IMR-90 (cell line): ENCODE measurements around the gene RALGAPB. TPM values are rescaled to one million over a fixed set of nuclear protein-coding genes. Genes with fewer than 3 reads are reported as not detected.

Source experiments
- ATAC-seq: fragments of 200-7000 bp; cut with Tn5 transposase; 2 replicates; pipeline ENCODE4 v1.9.1; 2020; ENCODE audit warnings: low read depth, mild to moderate bottlenecking, moderate library complexity
- BruUV-seq: library from RNA; stranded (reverse); fragments of 400-500 nt; replicated peaks from 2 replicates; lab custom pipeline; 2021; lab: Mats Ljungman, UMichigan
- CTCF ChIA-PET: fragments of 300-600 bp; formaldehyde crosslinking; extraction: SDS; loops from one replicate; lab custom pipeline; 2021; ENCODE audit warnings: antibody characterized with exemption; lab: Yijun Ruan, JAX
- POLR2A ChIA-PET: fragments of 300-600 bp; sonication (Branson Sonifier 250); formaldehyde crosslinking; loops from one replicate; lab custom pipeline; 2022; ENCODE audit warnings: antibody characterized with exemption; ENCODE audit not compliant: unreplicated experiment; lab: Charles Lee
- DNase-seq: peaks from one replicate; pipeline ENCODE4 v3.0.0; 2013
- H2AFZ ChIP-seq: replicated peaks from 2 replicates; pipeline ENCODE3; 2013; ENCODE audit warnings: low read length, mild to moderate bottlenecking; ENCODE audit not compliant: poor library complexity
- H2AK5ac ChIP-seq: 2 replicates; pipeline ENCODE4 v1.6.1; 2013; ENCODE audit warnings: low read depth, low read length, inconsistent platforms
- H2AK9ac ChIP-seq: replicated peaks from 2 replicates; pipeline ENCODE3; 2013; ENCODE audit warnings: mild to moderate bottlenecking, low read depth, low read length, moderate library complexity; ENCODE audit not compliant: poor library complexity
- H2BK120ac ChIP-seq: 2 replicates; pipeline ENCODE4 v1.6.1; 2013; ENCODE audit warnings: low read depth, low read length, inconsistent platforms
- H2BK15ac ChIP-seq: 3 replicates; pipeline ENCODE4 v1.6.1; 2013; ENCODE audit warnings: low read depth, low read length, inconsistent platforms
- H2BK20ac ChIP-seq: 2 replicates; pipeline ENCODE4 v1.6.1; 2013; ENCODE audit warnings: low read depth, mild to moderate bottlenecking, inconsistent platforms, low read length, moderate library complexity
- H2BK5ac ChIP-seq: 2 replicates; pipeline ENCODE4 v1.6.1; 2013; ENCODE audit warnings: mild to moderate bottlenecking, low read depth, low read length, inconsistent platforms; ENCODE audit not compliant: poor library complexity, severe bottlenecking
- H3K14ac ChIP-seq: replicated peaks from 2 replicates; pipeline ENCODE4 v1.6.1; 2013; ENCODE audit warnings: low read depth, low read length, inconsistent platforms
- H3K18ac ChIP-seq: 2 replicates; pipeline ENCODE4 v1.6.1; 2013; ENCODE audit warnings: low read depth, low read length, control low read depth
- H3K23ac ChIP-seq: 2 replicates; pipeline ENCODE4 v1.6.1; 2013; ENCODE audit warnings: low read depth, low read length, inconsistent platforms
- H3K27ac ChIP-seq: 2 replicates; pipeline ENCODE4 v1.5.1; 2013; ENCODE audit warnings: mild to moderate bottlenecking, control low read depth, low read length; ENCODE audit not compliant: insufficient read depth
- H3K27me3 ChIP-seq: 2 replicates; pipeline ENCODE4 v1.6.1; 2013; ENCODE audit warnings: low read length; ENCODE audit not compliant: control insufficient read depth, insufficient read depth
- H3K36me3 ChIP-seq: 2 replicates; pipeline ENCODE4 v1.6.1; 2013; ENCODE audit warnings: low read length, mixed read lengths; ENCODE audit not compliant: control insufficient read depth, insufficient read depth
- H3K4ac ChIP-seq: 2 replicates; pipeline ENCODE4 v1.6.1; 2013; ENCODE audit warnings: low read depth, low read length, inconsistent platforms
- H3K4me1 ChIP-seq: 2 replicates; pipeline ENCODE4 v1.6.1; 2013; ENCODE audit warnings: low read length, mixed read lengths; ENCODE audit not compliant: control insufficient read depth, insufficient read depth
- H3K4me2 ChIP-seq: 2 replicates; pipeline ENCODE4 v1.6.1; 2013; ENCODE audit warnings: low read depth, mild to moderate bottlenecking, control low read depth, low read length, moderate library complexity
- H3K4me3 ChIP-seq: 2 replicates; pipeline ENCODE4 v1.5.1; 2013; ENCODE audit warnings: low read depth, mild to moderate bottlenecking, control low read depth, low read length, moderate library complexity; ENCODE audit not compliant: insufficient read depth
- H3K56ac ChIP-seq: 2 replicates; pipeline ENCODE4 v1.6.1; 2013; ENCODE audit warnings: low read length, inconsistent platforms; ENCODE audit not compliant: insufficient read depth; ENCODE audit errors: extremely low read depth
- H3K79me1 ChIP-seq, 2 experiments: 2 replicates each; pipeline ENCODE4 v1.6.1; 2013; ENCODE audit warnings: low read length in 2 of 2, inconsistent platforms in 1 of 2, low read depth in 1 of 2
- H3K9ac ChIP-seq: 2 replicates; pipeline ENCODE4 v1.6.1; 2013; ENCODE audit warnings: low read depth, low read length, control low read depth
- H3K9me1 ChIP-seq: 2 replicates; pipeline ENCODE4 v1.6.1; 2013; ENCODE audit warnings: low read length, inconsistent platforms; ENCODE audit not compliant: insufficient read depth
- H3K9me3 ChIP-seq: 2 replicates; pipeline ENCODE4 v1.6.1; 2013; ENCODE audit warnings: low read length; ENCODE audit not compliant: control insufficient read depth, insufficient read depth
- H4K20me1 ChIP-seq: 2 replicates; pipeline ENCODE4 v1.6.1; 2013; ENCODE audit warnings: low read length, inconsistent platforms; ENCODE audit not compliant: insufficient read depth
- H4K5ac ChIP-seq: 2 replicates; pipeline ENCODE4 v1.6.1; 2013; ENCODE audit warnings: mild to moderate bottlenecking, low read depth, low read length, control low read depth
- H4K8ac ChIP-seq, 2 experiments: 2 replicates each; pipeline ENCODE4 v1.6.1; 2013; ENCODE audit warnings: low read depth in 2 of 2, low read length in 2 of 2, control low read depth in 1 of 2, inconsistent platforms in 1 of 2
- H4K91ac ChIP-seq: 2 replicates; pipeline ENCODE4 v1.6.1; 2013; ENCODE audit warnings: low read depth, low read length, inconsistent platforms; ENCODE audit not compliant: insufficient read depth
- BHLHE40 ChIP-seq: fragments of 150-350 bp; IDR thresholded peaks from 2 replicates; pipeline ENCODE4 v1.6.1; 2016; ENCODE audit warnings: mild to moderate bottlenecking, low read depth, low read length
- CTCF ChIP-seq: conservative IDR thresholded peaks from 2 replicates; pipeline ENCODE4 v1.5.1; 2012; ENCODE audit warnings: mild to moderate bottlenecking, low read depth, low read length, improper control_type of control experiment
- FOS ChIP-seq: fragments of 150-350 bp; IDR thresholded peaks from 2 replicates; pipeline ENCODE4 v1.6.1; 2016; ENCODE audit warnings: low read depth, low read length
- MAZ ChIP-seq: IDR thresholded peaks from 2 replicates; pipeline ENCODE4 v1.6.1; 2012; ENCODE audit warnings: low read depth, mild to moderate bottlenecking, low read length, improper control_type of control experiment, moderate library complexity, borderline replicate concordance
- NFE2L2 ChIP-seq: fragments of 150-350 bp; IDR thresholded peaks from 2 replicates; pipeline ENCODE4 v1.6.1; 2016; ENCODE audit warnings: low read depth, mild to moderate bottlenecking, low read length
- POLR2A ChIP-seq: IDR thresholded peaks from 2 replicates; pipeline ENCODE4 v1.6.1; 2012; ENCODE audit warnings: mild to moderate bottlenecking, low read depth, low read length
- SMC3 ChIP-seq: fragments of 150-350 bp; IDR thresholded peaks from 2 replicates; pipeline ENCODE4 v1.6.1; 2016; ENCODE audit warnings: low read depth, mild to moderate bottlenecking, antibody characterized with exemption, low read length, moderate library complexity
- USF2 ChIP-seq: fragments of 150-350 bp; IDR thresholded peaks from 2 replicates; pipeline ENCODE4 v1.6.1; 2017; ENCODE audit warnings: mild to moderate bottlenecking, antibody characterized with exemption, low read length, low read depth
- WGBS, 2 experiments: methylation state at CpG; one replicate each; pipeline versions ENCODE4 v1.1.5 to v1.1.7; 2013; ENCODE audit warnings: missing lambda C conversion rate in 2 of 2; ENCODE audit not compliant: insufficient read length in 1 of 2; ENCODE audit errors: extremely low coverage in 2 of 2; 5-methylcytosine and 5-hydroxymethylcytosine counted together
- dilution Hi-C: fragments of 300-500 bp; cut with HindIII; formaldehyde crosslinking; loops from one replicate; pipeline ENCODE4 v1.14.3; 2018; ENCODE audit warnings: low sequenced_read_pairs; ENCODE audit not compliant: unreplicated experiment
- in situ Hi-C: fragments of 300-500 bp; cut with MboI; formaldehyde crosslinking; loops from 3 replicates; pipeline ENCODE4 v1.14.3; 2019; ENCODE audit warnings: low sequenced_read_pairs, inconsistent platforms, mixed read lengths
- intact Hi-C: fragments of 100-400 bp; cut with micrococcal nuclease; formaldehyde crosslinking; loops from 2 replicates; pipeline ENCODE4 v1.10.0; 2022
- polyA plus RNA-seq, 3 experiments: library from polyadenylated mRNA; depleted of rRNA; stranded (reverse); fragments of >200 nt; gene quantifications; 2 replicates each; pipeline ENCODE4 v1.2.3, GENCODE V29; 2012; ENCODE audit warnings: low replicate concordance in 1 of 3
- total RNA-seq: library from RNA; depleted of rRNA; stranded (reverse); fragments of >200 nt; gene quantifications from 2 replicates; pipeline ENCODE4 v1.2.3, GENCODE V29; 2012

Gene RALGAPB
- total and polyA plus RNA-seq, 2 of the 4 experiments (the other 2 are of a cell fraction): 12.7 to 30.3 TPM

GRCh38 chr20:38435555-38435939, 37.1 kb upstream of the RALGAPB start:
- no peak overlapping the region for H2AK9ac ChIP-seq
- H4K5ac ChIP-seq: no peak overlapping the region
- H3K9me1 ChIP-seq: peaks cover 20% of the 10 kb centered on the region; the same call in 1 of the 2 replicates
- no peak overlapping the region; the same call in 1 of the 2 replicates for H2BK20ac ChIP-seq
- no peak overlapping the region for H4K91ac ChIP-seq
- H3K56ac ChIP-seq: no peak overlapping the region
- DNase-seq: peak; percentile 75
- in situ Hi-C loops: no loop called here
- no peak overlapping the region for H3K18ac ChIP-seq
- H2BK120ac ChIP-seq: no peak overlapping the region
- H3K4me3 ChIP-seq: no peak overlapping the region
- CTCF ChIA-PET: interaction anchor here (0.6 to 2.2 kb wide), 8 partner anchors 8 to 71 kb away, joined by 3 to 14 read pairs (median 4); partner anchors contain the start of gene RALGAPB
- H3K4ac ChIP-seq: no peak overlapping the region; the same call in none of the 2 replicates
- H3K36me3 ChIP-seq: peaks cover 32% of the 10 kb centered on the region
- TF ChIP-seq FOS (no peak), CTCF (no peak), BHLHE40 (no peak), USF2 (no peak), POLR2A (no peak), MAZ (no peak), SMC3 (no peak), NFE2L2 (no peak)
- WGBS, 2 experiments: no CpG with 5 or more reads among the region's 6 CpGs
- H3K27me3 ChIP-seq: no peaks in the 10 kb centered on the region; the same call in 1 of the 2 replicates
- intact Hi-C loops: loop anchor here (1.0 kb wide), 1 partner anchor 11 kb away; no protein-coding TSS in a partner anchor
- BruUV-seq: no TSS peak
- no peaks in the 10 kb centered on the region for H3K9me3 ChIP-seq
- H3K23ac ChIP-seq: peak overlapping the region; percentile 12; the same call in 1 of the 2 replicates
- H4K20me1 ChIP-seq: peaks cover 40% of the 10 kb centered on the region
- POLR2A ChIA-PET: interaction anchor here (0.6 to 1.0 kb wide), 5 partner anchors 9 to 19 kb away, joined by 3 to 10 read pairs (median 4); no protein-coding TSS in a partner anchor
- dilution Hi-C loops: no loop called here
- H3K14ac ChIP-seq: no peak overlapping the region
- peak overlapping the region; percentile 15 for H2BK5ac ChIP-seq
- no peak overlapping the region; the same call in 1 of the 2 replicates for H3K4me2 ChIP-seq
- peaks cover 7% of the 10 kb centered on the region for H3K4me1 ChIP-seq
- peaks cover 0 to 45% of the 10 kb centered on the region in 2 experiments; a peak in 2 of 4 replicates for H3K79me1 ChIP-seq
- H3K27ac ChIP-seq: no peak overlapping the region
- H2BK15ac ChIP-seq: no peak overlapping the region
- H2AFZ ChIP-seq: peak overlapping the region; percentile 60
- peak overlapping the region in 1 of 2 experiments; percentile 84; a peak in 2 of 4 replicates for H4K8ac ChIP-seq
- H3K9ac ChIP-seq: no peak overlapping the region
- no peak overlapping the region for H2AK5ac ChIP-seq
- peak; percentile 21 for ATAC-seq
